GF-D8 (cell line): ENCODE measurements around the gene AMBRA1.

ENCODE experiments used
- DNase-seq: peaks from one replicate; lab custom pipeline; 2025; lab: John Stamatoyannopoulos, UW

AMBRA1 gene

GRCh38 chr11:46508360-46508759, 85.5 kb downstream of the AMBRA1 start:
- no peak for DNase-seq

- DNase-seq: no peak
Measured at GRCh38 chr11:46506483-46506791, 87.4 kb downstream of the AMBRA1 start.

DNA sequence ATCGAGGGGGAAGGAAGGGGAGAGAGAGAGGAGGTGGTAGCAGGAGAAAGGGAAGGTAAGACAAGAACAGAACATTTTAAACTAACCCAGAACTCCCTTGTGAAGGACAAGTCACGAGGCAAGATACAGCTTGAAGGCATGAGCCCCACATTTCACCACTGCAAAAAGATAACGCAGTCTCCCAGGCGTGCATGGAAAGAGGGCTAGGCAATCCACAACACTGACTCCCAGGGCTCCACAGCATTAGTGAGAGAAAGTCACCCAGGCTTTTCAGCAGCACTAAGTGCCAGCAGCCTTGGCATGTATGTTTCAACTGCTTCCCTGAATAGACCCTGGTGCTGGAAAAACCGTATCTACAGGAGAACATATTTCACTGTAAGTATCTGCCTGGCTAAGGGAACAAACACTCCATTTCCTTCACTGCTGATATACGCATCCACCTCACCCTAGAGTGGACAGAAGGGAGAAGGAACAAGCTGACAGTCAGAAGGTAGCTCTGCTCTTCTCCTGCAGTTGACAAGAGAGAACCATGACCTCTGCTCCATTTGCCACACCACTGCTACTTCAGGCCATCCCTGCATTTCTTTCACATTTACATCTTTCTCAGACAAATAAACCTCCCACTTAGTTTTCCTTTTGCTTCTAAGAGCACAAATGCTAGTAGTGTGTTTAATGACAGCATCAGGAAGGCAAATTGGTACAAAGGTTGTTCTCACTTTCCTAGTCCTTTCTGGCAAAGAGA, 87.9 kb downstream of the AMBRA1 start:
- DNase-seq: no peak

- DNase-seq: no peak
Measured at GRCh38 chr11:46504817-46505613, 88.8 kb downstream of the AMBRA1 start.

DNA sequence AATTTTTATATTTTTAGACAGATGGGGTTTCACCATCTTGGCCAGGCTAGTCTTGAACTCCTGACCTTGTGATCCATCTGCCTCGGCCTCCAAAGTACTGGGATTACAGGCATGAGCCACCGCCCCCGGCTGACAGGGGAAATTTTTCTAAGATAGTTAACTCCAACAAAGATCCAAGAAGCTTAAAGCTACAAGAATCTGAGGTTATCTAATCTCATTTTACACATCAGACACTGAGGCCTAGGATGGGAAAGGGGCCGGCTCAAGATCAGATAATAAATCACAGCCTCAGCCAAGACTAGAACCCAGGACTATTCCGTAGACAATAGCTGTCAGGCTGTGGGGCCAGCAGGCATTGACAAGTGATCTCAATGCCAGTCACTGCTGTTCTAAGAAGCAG, 94.0 kb downstream of the AMBRA1 start:
- DNase-seq: no peak

DNA sequence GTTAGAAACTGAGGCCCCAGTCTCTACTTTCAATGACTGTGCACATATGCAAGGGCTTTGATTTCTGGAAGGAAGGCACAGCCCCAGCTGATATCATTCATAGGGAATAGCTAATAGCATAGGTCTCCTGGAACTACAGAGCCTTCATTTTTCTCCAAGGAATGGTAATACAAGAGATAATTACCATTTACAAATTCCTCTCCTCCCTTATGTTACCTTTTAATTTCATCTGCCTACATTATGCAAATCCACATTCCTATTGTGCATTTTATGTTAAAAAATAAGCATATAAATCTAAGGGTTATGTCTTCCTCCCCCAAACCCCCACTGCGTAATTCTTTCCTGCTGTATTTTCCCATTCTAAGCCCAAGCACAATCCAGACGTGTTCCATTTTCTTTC, 94.9 kb downstream of the AMBRA1 start:
- no peak for DNase-seq

GRCh38 chr11:46498179-46498578, 95.6 kb downstream of the AMBRA1 start:
- DNase-seq: no peak

DNA sequence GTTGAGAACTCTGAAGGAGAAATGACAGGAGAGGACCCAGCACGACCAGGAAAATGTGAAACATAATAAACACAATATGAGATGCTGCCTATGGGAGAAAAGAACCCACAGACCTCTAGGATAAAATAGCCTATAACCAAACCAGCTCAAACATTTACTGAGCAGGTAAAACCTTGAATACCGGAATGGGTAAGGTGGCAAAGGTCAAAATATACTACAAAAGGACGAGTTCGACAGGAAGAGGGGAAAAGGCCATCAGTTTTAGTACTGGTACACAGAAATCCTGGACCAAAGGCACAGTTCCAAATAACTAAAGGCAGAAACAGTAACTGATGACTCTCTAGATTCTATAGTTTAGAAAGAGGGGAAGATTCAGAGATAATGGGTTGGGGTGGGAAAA, 96.3 kb downstream of the AMBRA1 start:
- no peak for DNase-seq

GRCh38 chr11:46493791-46494190, 100.0 kb downstream of the AMBRA1 start:
- DNase-seq: no peak

GRCh38 chr11:46492532-46492931, 101.3 kb downstream of the AMBRA1 start:
- DNase-seq: no peak

DNA sequence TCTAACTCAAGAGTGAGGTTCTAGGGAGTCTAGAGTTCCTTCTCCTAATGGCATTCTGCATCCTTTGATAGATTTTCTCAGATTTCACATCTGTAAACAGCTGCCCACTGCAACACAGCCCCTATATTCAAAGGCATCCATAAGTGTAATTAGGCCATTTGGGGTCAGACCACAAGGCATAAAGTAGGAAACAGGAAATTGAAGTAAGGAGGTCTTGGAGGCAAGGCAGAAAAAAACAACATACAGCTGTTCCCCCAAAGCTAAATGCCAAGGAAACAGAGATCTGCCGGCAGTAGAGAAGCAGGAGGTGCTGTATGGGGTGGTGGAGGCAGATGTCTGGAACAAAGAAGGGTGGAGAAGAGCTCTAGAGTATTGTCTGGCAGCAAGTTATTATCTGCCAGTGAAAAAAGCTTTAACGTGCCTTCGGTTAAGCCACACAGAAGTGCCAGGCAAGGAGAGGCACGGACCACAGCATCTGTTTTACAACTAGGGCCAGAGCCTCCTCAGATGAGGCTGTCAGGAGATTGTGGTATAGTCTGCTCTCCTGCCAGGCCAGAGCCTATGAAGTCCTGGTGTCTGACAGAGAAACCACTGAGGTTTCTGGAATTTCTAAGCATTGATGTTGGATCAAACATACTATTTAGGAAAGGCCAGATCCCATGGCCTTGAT, 102.0 kb downstream of the AMBRA1 start:
- no peak for DNase-seq

DNA sequence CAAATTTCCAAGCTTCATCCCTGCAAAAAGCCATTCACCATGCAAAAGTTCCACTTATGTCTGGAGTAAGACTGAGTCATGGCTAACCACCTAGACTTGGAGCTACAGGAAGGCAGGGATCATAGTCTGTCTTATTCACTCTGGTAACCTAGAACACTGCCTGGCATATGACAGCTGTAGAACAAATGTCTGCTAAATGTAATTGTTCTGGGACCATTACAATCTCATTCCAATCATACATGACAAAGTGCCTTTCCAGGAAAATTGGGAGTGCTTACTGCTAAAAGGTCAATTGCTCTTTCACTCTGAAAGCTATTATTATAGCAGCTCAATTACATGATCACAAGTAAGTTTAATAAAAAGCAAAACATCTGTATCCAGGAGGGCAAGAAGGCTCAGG, 103.2 kb downstream of the AMBRA1 start:
- no peak for DNase-seq

- no peak for DNase-seq
Measured at GRCh38 chr11:46489656-46490560, 103.9 kb downstream of the AMBRA1 start.

DNA sequence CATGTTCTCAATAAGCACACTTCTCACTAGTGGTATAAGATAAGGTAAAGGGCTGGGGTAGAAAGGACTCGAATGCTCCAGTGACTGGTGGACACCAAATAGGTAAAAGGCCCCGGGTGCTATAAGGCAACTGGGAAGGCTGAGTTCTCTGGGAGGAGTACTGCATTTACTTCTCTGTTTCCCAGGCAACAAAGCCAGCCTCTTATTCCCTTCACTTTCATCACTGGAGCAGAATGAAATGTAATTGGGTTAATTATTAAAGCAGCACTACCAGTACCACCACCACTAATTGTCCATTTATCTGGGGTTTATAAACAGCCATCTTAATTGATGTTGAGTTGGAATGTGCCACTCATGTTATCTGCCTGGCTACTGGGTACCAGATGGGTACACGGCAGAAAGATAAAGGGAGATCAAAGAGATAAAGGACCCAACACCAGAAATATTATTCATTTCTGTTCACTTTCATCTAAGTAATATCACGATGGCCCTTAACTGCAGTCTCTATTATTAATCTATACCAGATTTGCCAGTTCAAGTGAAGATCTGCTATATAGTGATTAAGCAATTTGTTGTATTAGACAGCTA, 107.9 kb downstream of the AMBRA1 start:
- no peak for DNase-seq

- no peak for DNase-seq
Measured at GRCh38 chr11:46484101-46484500, 109.7 kb downstream of the AMBRA1 start.

- DNase-seq: no peak
Measured at GRCh38 chr11:46480909-46481308, 112.9 kb downstream of the AMBRA1 start.

DNA sequence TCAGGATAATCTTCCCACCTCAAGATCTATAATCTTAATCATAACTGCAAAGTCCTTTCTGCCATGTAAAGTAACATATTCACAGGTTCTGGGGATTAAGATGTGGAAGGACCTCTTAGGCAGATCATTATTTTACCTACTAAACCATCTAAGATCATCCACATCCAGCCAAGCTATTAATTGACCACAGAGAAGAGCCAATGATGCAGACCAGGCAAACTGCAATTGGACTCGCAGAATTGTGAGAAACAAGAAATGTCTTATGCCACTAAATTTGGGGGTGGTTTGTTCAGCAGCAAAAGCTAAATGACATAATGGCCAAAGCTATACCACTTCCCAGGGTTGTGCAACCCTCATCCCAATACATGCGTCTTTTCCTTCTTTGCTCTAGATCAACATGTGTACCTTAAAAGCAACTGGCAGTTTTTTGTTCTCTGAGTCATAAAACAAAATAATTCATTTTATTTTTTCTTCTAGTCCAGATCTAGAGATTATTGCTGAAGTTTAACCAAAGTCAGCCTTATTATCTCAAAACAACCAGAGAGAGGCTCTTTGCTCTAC, 113.6 kb downstream of the AMBRA1 start:
- DNase-seq: no peak

- DNase-seq: no peak
Measured at GRCh38 chr11:46479601-46480000, 114.2 kb downstream of the AMBRA1 start.

- no peak for DNase-seq
Measured at GRCh38 chr11:46478196-46478595, 115.6 kb downstream of the AMBRA1 start.

- no peak for DNase-seq
Measured at GRCh38 chr11:46477136-46477535, 116.7 kb downstream of the AMBRA1 start.

GRCh38 chr11:46475926-46476545, 117.8 kb downstream of the AMBRA1 start:
- no peak for DNase-seq
